ENCODE results near the gene PLCH1.

Gene PLCH1, protein sequence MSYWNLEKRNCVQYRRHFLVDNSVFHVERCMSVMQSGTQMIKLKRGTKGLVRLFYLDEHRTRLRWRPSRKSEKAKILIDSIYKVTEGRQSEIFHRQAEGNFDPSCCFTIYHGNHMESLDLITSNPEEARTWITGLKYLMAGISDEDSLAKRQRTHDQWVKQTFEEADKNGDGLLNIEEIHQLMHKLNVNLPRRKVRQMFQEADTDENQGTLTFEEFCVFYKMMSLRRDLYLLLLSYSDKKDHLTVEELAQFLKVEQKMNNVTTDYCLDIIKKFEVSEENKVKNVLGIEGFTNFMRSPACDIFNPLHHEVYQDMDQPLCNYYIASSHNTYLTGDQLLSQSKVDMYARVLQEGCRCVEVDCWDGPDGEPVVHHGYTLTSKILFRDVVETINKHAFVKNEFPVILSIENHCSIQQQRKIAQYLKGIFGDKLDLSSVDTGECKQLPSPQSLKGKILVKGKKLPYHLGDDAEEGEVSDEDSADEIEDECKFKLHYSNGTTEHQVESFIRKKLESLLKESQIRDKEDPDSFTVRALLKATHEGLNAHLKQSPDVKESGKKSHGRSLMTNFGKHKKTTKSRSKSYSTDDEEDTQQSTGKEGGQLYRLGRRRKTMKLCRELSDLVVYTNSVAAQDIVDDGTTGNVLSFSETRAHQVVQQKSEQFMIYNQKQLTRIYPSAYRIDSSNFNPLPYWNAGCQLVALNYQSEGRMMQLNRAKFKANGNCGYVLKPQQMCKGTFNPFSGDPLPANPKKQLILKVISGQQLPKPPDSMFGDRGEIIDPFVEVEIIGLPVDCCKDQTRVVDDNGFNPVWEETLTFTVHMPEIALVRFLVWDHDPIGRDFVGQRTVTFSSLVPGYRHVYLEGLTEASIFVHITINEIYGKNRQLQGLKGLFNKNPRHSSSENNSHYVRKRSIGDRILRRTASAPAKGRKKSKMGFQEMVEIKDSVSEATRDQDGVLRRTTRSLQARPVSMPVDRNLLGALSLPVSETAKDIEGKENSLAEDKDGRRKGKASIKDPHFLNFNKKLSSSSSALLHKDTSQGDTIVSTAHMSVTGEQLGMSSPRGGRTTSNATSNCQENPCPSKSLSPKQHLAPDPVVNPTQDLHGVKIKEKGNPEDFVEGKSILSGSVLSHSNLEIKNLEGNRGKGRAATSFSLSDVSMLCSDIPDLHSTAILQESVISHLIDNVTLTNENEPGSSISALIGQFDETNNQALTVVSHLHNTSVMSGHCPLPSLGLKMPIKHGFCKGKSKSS (N-terminal part only)

DNA sequence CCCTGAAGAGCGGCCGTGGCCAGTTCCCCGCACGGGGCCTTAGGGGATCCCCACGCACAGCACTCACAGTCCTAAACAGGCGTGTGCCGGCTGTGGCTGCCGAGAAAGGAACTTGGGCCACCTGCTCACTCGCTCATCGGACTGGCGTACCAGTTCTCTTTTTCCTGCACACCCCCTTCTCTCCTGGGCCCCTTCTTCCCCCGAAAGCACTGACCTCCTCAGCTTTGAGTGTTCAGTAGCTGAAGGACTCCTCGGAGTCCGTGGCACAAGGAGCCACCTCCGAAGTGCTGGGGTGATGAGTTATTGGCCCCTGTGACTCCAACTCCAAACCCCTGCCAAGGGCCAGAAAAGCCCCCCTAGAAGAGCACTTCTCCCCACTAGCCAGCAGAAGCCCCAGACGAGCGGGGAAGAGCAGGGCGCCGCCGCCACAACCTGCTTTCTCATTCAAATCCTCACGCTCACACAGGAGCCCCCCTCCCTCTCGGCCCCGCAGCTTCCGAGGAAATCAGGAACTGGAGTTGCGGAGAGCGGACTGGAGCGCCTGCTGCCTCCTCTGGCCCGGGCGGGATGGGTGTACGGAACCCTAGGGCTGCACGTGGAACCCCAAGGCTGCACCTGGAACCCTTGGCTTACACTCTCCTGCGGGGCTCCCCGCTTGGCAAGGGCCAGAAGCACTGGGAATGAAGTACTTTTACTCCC lies at the start of gene PLCH1:
PLCH1 (minus strand) TSS at position 446 of the 699 bp plus-strand sequence. CDS start 40,847 bp downstream, outside the sequence.
- FAIRE-seq: no peak

- no peak for FAIRE-seq
Observed at GRCh38 chr3:155792532-155792931, 47.7 kb upstream of the PLCH1 start.

DNA sequence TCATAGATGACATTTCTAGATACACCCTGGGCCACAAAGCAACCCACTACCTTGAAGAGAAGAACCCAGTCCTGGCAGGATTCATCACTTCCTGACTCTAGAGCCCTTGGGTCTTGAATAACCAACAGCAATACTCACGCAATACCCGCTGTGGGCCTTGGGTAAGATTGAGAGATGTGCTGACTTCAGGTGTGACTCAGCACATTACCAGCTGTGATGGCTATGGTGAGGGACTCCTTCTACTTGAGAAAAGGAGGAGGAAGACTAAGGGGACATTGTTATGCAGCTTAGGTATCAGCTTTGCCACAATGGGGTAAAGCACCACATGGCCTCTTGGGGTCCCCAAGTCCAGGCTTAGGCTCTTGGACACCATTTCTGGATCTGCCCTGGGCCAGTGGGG lies 46.3 kb upstream of the PLCH1 start:
- no peak for FAIRE-seq

- FAIRE-seq: no peak
Observed at GRCh38 chr3:155790272-155790925, 45.5 kb upstream of the PLCH1 start.

GRCh38 chr3:155785662-155786295 lies 40.9 kb upstream of the PLCH1 start:
- FAIRE-seq: no peak

GRCh38 chr3:155782390-155782953 lies 37.6 kb upstream of the PLCH1 start:
- no peak for FAIRE-seq

DNA sequence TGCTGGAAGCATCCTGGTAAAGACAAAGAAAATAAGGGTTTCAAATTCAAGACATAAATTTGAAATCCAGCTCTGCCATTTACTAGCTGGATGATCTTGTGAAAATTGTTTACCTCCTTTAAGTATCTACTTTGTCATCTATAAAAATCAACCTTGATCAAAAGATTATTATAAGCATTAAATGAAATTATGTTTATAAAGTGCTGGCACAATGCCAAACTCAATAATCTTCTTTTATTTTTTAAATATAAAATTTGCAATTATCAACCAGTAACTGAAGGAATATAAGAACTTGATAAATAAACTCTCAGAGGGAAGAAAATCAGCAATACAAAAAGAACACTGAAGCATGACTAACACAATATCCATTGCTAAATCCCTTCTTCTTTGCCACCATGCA lies 35.4 kb upstream of the PLCH1 start:
- FAIRE-seq: no peak

GRCh38 chr3:155778462-155778861 lies 33.6 kb upstream of the PLCH1 start:
- no peak for FAIRE-seq

DNA sequence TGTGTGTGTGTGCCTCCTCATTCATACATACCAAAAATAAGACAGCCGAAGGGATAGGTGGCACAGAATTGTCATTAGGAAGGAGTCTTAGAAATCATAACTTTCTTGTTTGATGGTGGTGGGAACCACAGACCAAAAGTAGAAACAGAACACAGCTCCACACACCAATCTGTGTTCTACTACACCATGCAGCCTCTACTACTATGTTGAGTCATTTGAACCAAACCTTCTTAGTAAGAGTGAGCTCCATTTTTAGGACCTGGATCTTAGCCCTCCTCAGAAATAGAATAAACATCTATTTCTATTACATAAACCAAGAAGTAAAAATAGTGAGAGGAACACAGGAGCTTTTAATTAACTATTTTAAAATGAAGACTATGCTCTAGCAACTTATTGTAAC lies 27.9 kb upstream of the PLCH1 start:
- FAIRE-seq: no peak

- no peak for FAIRE-seq
Observed at GRCh38 chr3:155771126-155771525, 26.3 kb upstream of the PLCH1 start.

DNA sequence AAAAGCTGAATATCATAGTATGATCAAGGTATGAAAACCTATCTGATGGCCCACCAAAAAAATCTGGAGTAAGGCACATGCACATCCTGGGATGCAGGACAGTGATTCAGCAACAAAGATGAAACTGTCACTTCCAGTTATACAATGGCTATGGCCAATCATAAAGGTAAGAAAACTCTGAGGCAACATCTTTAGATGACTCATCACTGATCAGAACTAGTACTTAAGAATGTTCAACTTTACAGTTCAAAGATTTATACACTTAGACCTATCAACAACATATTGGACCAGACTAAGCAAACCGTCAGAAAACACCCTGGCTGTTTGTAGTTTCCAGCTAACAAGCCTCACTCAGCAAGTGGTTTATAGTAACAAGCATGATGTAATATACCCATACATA lies 21.3 kb upstream of the PLCH1 start:
- no peak for FAIRE-seq

GRCh38 chr3:155763870-155764463 lies 19.1 kb upstream of the PLCH1 start:
- no peak for FAIRE-seq

- no peak for FAIRE-seq
Observed at GRCh38 chr3:155760653-155761052, 15.8 kb upstream of the PLCH1 start.

GRCh38 chr3:155757577-155757976 lies 12.7 kb upstream of the PLCH1 start:
- FAIRE-seq: no peak

- no peak for FAIRE-seq
Observed at GRCh38 chr3:155753038-155753639, 8.3 kb upstream of the PLCH1 start.

DNA sequence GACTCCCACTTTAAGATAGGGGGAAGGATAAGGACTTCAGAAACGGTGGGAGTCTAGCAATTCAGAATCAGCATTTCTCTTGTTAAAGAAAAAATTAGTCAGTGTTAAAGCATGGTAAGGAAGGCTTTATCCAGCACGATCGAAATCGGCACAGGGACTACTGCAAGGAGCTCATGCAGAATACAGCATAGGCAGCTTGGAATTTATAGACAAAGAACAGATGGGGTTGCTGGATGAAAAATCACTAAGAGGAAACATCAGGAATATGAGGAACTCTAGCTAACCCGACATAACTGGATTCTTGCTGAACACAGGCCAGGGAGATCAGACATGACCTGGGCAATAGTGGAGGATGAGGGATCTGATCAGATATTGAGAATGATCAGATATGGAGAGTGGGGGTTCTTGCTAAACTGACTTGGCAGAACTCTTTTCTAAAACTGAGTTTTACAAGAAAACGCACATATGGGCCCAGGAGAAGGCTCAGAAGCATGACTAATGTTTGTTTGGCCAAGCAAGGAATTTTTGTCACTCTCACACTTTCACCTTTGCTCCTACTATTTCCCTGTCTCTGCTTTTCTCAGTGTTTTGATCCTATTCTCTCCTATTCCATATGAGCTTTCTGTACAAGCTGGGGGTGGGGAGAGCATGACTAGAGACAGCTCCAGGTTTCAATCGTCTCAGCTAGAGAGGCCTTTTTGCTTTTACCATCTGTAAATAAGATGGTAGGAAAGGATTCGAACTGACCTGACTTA lies 3.9 kb upstream of the PLCH1 start:
- FAIRE-seq: no peak

DNA sequence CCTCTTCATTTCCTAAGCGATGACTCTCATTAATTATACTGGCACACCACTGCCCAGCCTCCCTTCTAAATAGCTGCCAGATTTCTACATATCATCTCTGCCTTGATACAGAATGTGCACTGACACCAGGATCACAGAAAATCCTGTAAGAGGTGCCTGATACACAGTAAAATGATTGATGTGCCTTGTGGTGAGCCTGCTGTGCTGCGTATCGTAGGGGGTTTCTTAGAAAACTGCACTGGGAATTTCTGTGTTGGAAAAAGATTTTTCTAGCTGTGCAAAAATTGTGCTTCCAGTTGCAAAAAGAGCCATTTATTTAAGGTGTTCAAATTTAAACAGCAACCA lies 3.0 kb upstream of the PLCH1 start:
- no peak for FAIRE-seq

DNA sequence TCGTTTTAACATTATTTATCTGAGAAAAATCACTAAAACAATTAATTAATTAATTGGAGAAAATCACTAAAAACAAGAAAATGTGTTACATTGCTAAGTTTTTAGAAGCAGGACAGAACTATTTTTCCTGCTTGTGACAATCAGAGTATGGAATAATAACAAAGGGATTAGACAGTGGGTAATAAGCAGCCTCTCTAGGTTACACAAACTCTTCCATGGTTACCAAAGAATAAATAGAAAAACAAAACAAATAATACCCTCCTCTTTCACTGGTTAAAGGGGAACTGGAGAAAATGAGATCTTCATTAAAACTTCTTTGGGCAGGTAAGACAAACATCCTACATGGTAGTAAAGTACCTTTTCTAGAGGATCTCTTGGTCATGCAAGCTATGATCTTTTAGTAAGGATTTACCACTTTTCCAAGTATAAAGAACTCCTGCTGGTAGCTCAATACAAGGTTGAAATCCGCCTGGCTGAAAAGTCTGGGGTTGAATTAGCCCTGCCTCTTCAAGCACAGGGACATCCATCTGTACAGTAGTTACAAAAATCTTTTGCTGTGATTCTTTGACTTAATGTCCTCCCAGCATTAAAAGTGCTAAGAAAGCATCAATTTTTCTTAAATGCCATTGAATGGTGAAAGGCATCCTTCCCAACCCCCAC lies 2.5 kb upstream of the PLCH1 start:
- FAIRE-seq: no peak

GRCh38 chr3:155746703-155747102 lies 1.8 kb upstream of the PLCH1 start:
- FAIRE-seq: no peak
